Lung (tissue), 12 donors: ENCODE results near the gene KIAA1217. TPM values are rescaled to one million over a fixed set of nuclear protein-coding genes. Genes with fewer than 3 reads are reported as not detected.

Experiments
- ATAC-seq: fragments of 200-7000 bp; cut with Tn5 transposase; one replicate; pipeline ENCODE4 v1.9.1; 2020; ENCODE audit warnings: moderate number of reproducible peaks; ENCODE audit not compliant: insufficient read depth, low FRiP score
- DNase-seq, 3 donors: peaks; one replicate each; pipeline ENCODE4 v3.0.0-alpha.2; 2013 to 2017
- H3K27ac ChIP-seq, 2 donors: one replicate each; pipeline ENCODE4 v1.5.1; 2013; ENCODE audit warnings: mild to moderate bottlenecking in 2 of 2, moderate library complexity in 2 of 2, control low read depth in 1 of 2, inconsistent platforms in 1 of 2, low read depth in 1 of 2, low read length in 1 of 2
- H3K27me3 ChIP-seq, 3 donors: one replicate each; pipeline ENCODE4 v1.5.1; 2013; ENCODE audit warnings: low read length in 2 of 3; ENCODE audit not compliant: control insufficient read depth in 3 of 3, insufficient read depth in 3 of 3
- H3K36me3 ChIP-seq, 4 donors: one replicate each; pipeline ENCODE4 v1.5.1; 2013; ENCODE audit warnings: low read length in 4 of 4, mild to moderate bottlenecking in 1 of 4, moderate library complexity in 1 of 4; ENCODE audit not compliant: control insufficient read depth in 4 of 4, insufficient read depth in 4 of 4
- H3K4me1 ChIP-seq, 5 donors: one replicate each; pipeline ENCODE4 v1.5.1; 2013; ENCODE audit warnings: low read length in 5 of 5, mild to moderate bottlenecking in 2 of 5, moderate library complexity in 1 of 5; ENCODE audit not compliant: control insufficient read depth in 5 of 5, insufficient read depth in 5 of 5
- H3K4me3 ChIP-seq: one replicate; pipeline ENCODE4 v1.5.1; 2013; ENCODE audit warnings: mild to moderate bottlenecking, control low read depth, moderate library complexity
- H3K9ac ChIP-seq, 2 donors: one replicate each; pipeline ENCODE4 v1.5.1; 2013; ENCODE audit warnings: low read length in 2 of 2, control low read depth in 1 of 2; ENCODE audit not compliant: insufficient read depth in 1 of 2
- H3K9me3 ChIP-seq, 4 donors: one replicate each; pipeline ENCODE4 v1.5.1; 2013; ENCODE audit warnings: low read length in 3 of 4, mild to moderate bottlenecking in 1 of 4, moderate library complexity in 1 of 4; ENCODE audit not compliant: control insufficient read depth in 4 of 4, insufficient read depth in 3 of 4
- CTCF ChIP-seq: IDR thresholded peaks from 2 replicates; pipeline ENCODE4 v1.5.1; 2012; ENCODE audit warnings: mild to moderate bottlenecking; ENCODE audit errors: control extremely low read depth, extremely low read depth
- WGBS, 2 donors: extraction: QIAGEN DNeasy Blood & Tissue Kit; methylation state at CpG; one replicate each; pipeline ENCODE4 v1.1.7; 2013; 5-methylcytosine and 5-hydroxymethylcytosine counted together
- polyA plus RNA-seq, 2 donors: library from polyadenylated mRNA; stranded (reverse); fragments of 200-250 nt; gene quantifications; one replicate each; pipeline ENCODE4 v1.2.1, GENCODE V29; 2013
- total RNA-seq, 2 donors: library from RNA; depleted of rRNA in 1 of 2; stranded (reverse); fragments of >200 nt in 1 of 2; gene quantifications; one replicate each; pipeline ENCODE4 v1.2.1, GENCODE V29; 2014 to 2021
- donor health status: control.
- donor health status: control.
- donor health status: Bipolar disorder and iron deficiency.
- donor health status: healthy.
- donor health status: DM: yes; HTN: yes; CAD: no.

The KIAA1217 gene
- total and polyA plus RNA-seq, 4 donors, result 5.5 to 58.6 (median 24.1) TPM

- no peaks in the 10 kb centered on the region for H3K4me1 ChIP-seq
- DNase-seq, result no peak
- H3K9me3 ChIP-seq, result peaks cover 0 to 1% (median 0%) of the 10 kb centered on the region in 4 donors
- H3K4me3 ChIP-seq, result no peak overlapping the region
- WGBS, 2 donors, result 87 to 92% methylated on average over 14 of the region's 14 CpGs
- no peak overlapping the region for H3K9ac ChIP-seq
- H3K36me3 ChIP-seq, result peaks cover 8 to 40% (median 19%) of the 10 kb centered on the region in 4 donors
- no peak for TF ChIP-seq CTCF
- H3K27me3 ChIP-seq, result no peaks in the 10 kb centered on the region
- no peak overlapping the region for H3K27ac ChIP-seq
- ATAC-seq, result no peak
Observed at GRCh38 chr10:24542314-24543270, 333.7 kb downstream of the KIAA1217 start.

DNA sequence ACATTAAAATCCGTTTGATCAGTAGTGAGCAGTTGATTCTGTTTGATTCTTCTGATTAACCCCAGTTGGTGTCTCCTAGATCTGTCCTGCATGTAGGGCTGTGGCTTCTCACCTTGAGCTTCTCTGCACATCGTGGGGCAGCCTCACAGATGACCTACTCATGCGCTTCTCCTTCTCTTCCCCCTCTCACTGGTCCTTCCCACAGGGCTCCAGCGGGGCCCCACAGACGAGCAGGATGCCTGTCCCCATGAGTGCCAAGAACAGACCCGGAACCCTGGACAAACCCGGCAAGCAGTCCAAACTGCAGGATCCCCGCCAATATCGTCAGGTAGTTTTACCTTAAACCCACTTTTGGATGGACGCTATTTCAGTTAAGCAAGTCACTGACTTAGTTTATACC, 335.8 kb downstream of the KIAA1217 start:
- Histone ChIP-seq H3K27me3 (no peaks in the 10 kb centered on the region), H3K9me3 (peaks cover 0 to 1% (median 0%) of the 10 kb centered on the region in 4 donors), H3K9ac (no peak overlapping the region), H3K27ac (no peak overlapping the region), H3K4me3 (no peak overlapping the region), H3K36me3 (peaks cover 10 to 40% (median 19%) of the 10 kb centered on the region in 4 donors), H3K4me1 (no peaks in the 10 kb centered on the region)
- DNase-seq (no peak), ATAC-seq (no peak)
- no peak for TF ChIP-seq CTCF
- WGBS, 2 donors, result 93 to 94% methylated on average over 10 of the region's 10 CpGs

GRCh38 chr10:24545585-24545984, 336.6 kb downstream of the KIAA1217 start:
- WGBS, 2 donors, result 93 to 95% methylated on average over 3 of the region's 3 CpGs
- no peak for TF ChIP-seq CTCF
- H3K27me3 ChIP-seq, result no peaks in the 10 kb centered on the region
- no peak overlapping the region for H3K9ac ChIP-seq
- ATAC-seq, result no peak
- peaks cover 10 to 38% (median 17%) of the 10 kb centered on the region in 4 donors for H3K36me3 ChIP-seq
- peaks cover 0 to 1% (median 0%) of the 10 kb centered on the region in 4 donors for H3K9me3 ChIP-seq
- no peak overlapping the region for H3K4me3 ChIP-seq
- no peak overlapping the region for H3K27ac ChIP-seq
- H3K4me1 ChIP-seq, result no peaks in the 10 kb centered on the region
- DNase-seq, result no peak
